Thoracic aorta (tissue), 2 donors: ENCODE results near the gene IPO9. TPM values are rescaled to one million over a fixed set of nuclear protein-coding genes. Genes with fewer than 3 reads are reported as not detected.

Experiments used
- ATAC-seq: fragments of 150-250 bp; one replicate; pipeline ENCODE4 v1.8.0; 2017; ENCODE audit warnings: low read depth; ENCODE audit not compliant: insufficient number of reproducible peaks, low FRiP score
- DNase-seq: peaks from one replicate; pipeline ENCODE4 v3.0.0-alpha.2; 2020; ENCODE audit warnings: low spot score
- H3K27ac ChIP-seq, 2 donors: fragments of 200-600 bp; sonication (generic); 1 replicate in 1 of 2; 2 replicates in 1 of 2; pipeline ENCODE4 v1.5.1; 2016; ENCODE audit warnings: mild to moderate bottlenecking in 2 of 2, moderate library complexity in 2 of 2
- H3K27me3 ChIP-seq: fragments of 200-600 bp; sonication (generic); replicated peaks from 2 replicates; pipeline ENCODE4 v1.6.0; 2016; ENCODE audit warnings: mild to moderate bottlenecking; ENCODE audit not compliant: insufficient read depth
- H3K36me3 ChIP-seq: fragments of 200-600 bp; sonication (generic); one replicate; pipeline ENCODE4 v1.5.1; 2016
- H3K4me1 ChIP-seq, 2 donors: fragments of 200-600 bp; sonication (generic); 1 replicate in 1 of 2; 2 replicates in 1 of 2; pipeline versions ENCODE4 v1.5.1 to v1.6.0; 2016; ENCODE audit warnings: low read depth in 2 of 2, mild to moderate bottlenecking in 1 of 2; ENCODE audit not compliant: control insufficient read depth in 1 of 2
- H3K4me3 ChIP-seq: fragments of 200-600 bp; sonication (generic); 2 replicates; pipeline ENCODE4 v1.5.1; 2016; ENCODE audit warnings: mild to moderate bottlenecking
- H3K9me3 ChIP-seq: fragments of 200-600 bp; sonication (generic); 2 replicates; pipeline ENCODE4 v1.5.1; 2016
- CTCF ChIP-seq: fragments of 200-600 bp; sonication (generic); IDR thresholded peaks from one replicate; pipeline ENCODE4 v1.5.1; 2019; ENCODE audit warnings: antibody characterized with exemption
- total RNA-seq, 2 donors: library from RNA; depleted of rRNA; stranded (reverse); fragments of >200 nt; gene quantifications; one replicate each; pipeline versions ENCODE4 v1.1.0 to v1.2.3, GENCODE V29; 2016

Gene IPO9
- total RNA-seq, 2 donors from 2014 or later: 21.4 to 32.6 TPM

DNA sequence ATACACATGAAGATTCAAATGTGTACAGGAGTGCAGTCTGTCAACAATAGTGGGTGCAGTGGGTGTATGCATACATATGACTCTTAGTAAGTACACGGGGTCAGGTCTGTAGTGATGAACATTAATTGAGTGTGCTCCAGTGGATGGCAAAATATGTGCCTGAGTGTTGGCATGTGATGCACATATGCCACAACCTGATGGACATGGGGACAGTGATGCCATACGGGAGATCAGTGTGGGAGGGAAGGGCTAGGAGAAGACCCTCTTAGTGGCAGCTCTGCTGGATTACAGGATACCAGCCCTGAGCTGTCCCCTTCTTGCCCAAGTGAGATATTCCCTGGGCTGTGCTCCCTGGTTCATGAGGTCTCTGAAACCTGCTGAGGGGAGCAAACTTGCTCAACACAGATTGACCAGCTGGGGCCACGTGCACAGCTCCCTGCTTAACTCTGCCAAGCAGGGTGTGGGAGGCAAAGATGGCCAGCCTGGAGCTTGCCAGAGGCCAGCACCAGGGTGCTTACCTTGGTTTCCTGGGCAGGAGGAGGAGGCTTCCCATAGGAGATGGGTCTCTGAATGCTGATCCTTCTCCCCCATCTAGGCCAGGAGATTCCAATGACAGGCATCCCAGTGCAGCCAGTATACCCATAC, 62.0 kb downstream of the IPO9 start:
- Histone ChIP-seq H3K36me3 (no peaks in the 10 kb centered on the region), H3K9me3 (no peaks in the 10 kb centered on the region), H3K27ac (peak overlapping the region; percentile 60 to 85), H3K4me3 (no peak overlapping the region), H3K4me1 (peaks cover 9 to 61% of the 10 kb centered on the region in 2 donors), H3K27me3 (no peaks in the 10 kb centered on the region)
- DNase-seq (no peak), ATAC-seq (no peak)
- TF ChIP-seq CTCF: no peak

DNA sequence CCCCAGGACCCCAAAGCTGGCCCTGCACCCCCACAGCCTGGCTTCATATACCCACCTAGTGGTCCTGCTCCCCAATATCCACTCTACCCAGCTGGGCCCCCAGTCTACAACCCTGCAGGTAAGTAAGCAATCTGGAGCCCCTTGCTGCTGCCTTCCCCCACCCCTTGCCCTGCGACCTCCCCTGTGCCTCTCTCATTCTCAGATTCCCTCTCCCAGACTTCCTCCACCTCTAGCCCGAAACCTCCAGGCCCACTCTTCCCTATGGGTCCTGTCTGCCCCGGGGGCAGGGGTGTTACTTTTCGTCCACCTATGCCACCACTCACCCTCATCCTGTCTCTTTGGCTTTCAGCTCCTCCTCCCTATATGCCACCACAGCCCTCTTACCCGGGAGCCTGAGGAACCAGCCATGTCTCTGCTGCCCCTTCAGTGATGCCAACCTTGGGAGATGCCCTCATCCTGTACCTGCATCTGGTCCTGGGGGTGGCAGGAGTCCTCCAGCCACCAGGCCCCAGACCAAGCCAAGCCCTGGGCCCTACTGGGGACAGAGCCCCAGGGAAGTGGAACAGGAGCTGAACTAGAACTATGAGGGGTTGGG, 62.6 kb downstream of the IPO9 start:
- Histone ChIP-seq H3K4me3 (no peak overlapping the region), H3K27me3 (no peaks in the 10 kb centered on the region), H3K9me3 (no peaks in the 10 kb centered on the region), H3K4me1 (peaks cover 10 to 60% of the 10 kb centered on the region in 2 donors), H3K36me3 (peaks cover 3% of the 10 kb centered on the region), H3K27ac (peak overlapping the region; percentile 60 to 85)
- DNase-seq (no peak), ATAC-seq (no peak)
- no peak for TF ChIP-seq CTCF

- H3K27ac ChIP-seq: peak overlapping the region; percentile 60 to 85
- ATAC-seq (no peak), DNase-seq (no peak)
- peaks cover 17 to 62% of the 10 kb centered on the region in 2 donors for H3K4me1 ChIP-seq
- peaks cover 9% of the 10 kb centered on the region for H3K36me3 ChIP-seq
- TF ChIP-seq CTCF: no peak
- H3K9me3 ChIP-seq: no peaks in the 10 kb centered on the region
- no peaks in the 10 kb centered on the region for H3K27me3 ChIP-seq
- H3K4me3 ChIP-seq: no peak overlapping the region
Measured at GRCh38 chr1:201892211-201892610, 63.3 kb downstream of the IPO9 start.

- H3K27me3 ChIP-seq: no peaks in the 10 kb centered on the region
- H3K4me3 ChIP-seq: no peak overlapping the region
- peaks cover 21% of the 10 kb centered on the region for H3K36me3 ChIP-seq
- DNase-seq (no peak), ATAC-seq (no peak)
- peaks cover 24 to 66% of the 10 kb centered on the region in 2 donors for H3K4me1 ChIP-seq
- H3K27ac ChIP-seq: peak overlapping the region; percentile 43 to 96
- TF ChIP-seq CTCF: no peak
- H3K9me3 ChIP-seq: no peaks in the 10 kb centered on the region
Measured at GRCh38 chr1:201893431-201893830, 64.5 kb downstream of the IPO9 start.

DNA sequence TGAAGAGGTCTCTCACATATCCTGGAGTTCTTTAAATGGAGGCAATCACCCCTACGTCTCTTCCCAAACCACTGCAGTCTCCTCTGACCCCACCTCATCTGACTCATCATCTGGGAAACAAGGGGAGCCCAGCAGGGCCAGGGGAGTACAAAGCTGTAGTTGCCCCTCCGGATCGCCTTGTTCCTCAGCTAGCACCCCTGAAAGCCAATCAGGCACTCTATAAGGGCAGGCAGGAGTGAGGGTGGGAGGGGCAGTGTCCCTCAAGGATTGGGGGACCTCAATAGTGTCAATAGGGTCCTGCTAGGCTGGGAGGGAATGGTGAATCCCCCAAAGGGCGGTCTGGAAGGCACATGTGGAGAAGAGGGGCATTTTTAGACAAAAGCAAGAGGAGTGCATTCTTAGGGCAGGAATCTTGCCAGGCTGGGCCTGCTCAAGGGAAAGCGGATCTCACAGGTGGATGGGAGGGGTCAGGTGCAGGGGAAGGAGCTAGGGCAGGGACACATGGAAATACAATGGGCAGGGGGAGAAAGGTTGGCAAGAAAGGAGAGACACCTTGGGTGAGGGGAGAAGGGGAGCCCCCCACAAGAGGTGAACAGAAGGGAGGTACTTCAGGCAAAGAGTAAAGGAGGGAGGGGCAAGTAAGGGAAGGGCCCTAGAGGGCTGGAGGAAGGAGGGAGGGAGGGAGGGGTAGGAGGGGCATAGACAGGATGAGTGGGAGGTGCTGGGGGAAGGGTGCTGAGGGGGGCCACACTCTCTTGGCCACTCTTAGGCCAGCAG, 65.6 kb downstream of the IPO9 start:
- DNase-seq (no peak), ATAC-seq (no peak)
- Histone ChIP-seq H3K4me1 (peaks cover 29 to 76% of the 10 kb centered on the region in 2 donors), H3K4me3 (no peak overlapping the region), H3K9me3 (no peaks in the 10 kb centered on the region), H3K27ac (peak overlapping the region; percentile 93 to 96), H3K36me3 (peaks cover 32% of the 10 kb centered on the region), H3K27me3 (no peaks in the 10 kb centered on the region)
- no peak for TF ChIP-seq CTCF
